Activated CD4-positive, alpha-beta T cell treated with anti-CD3 and anti-CD28 coated beads, Interleukin-2, Interleukin-6, amounts not matched to agents 100 ng/mL and 50 ng/mL, durations not matched to agents 16 hours and 8 hours (primary cell): Measurements from ENCODE around the gene BABAM2.
"Not testable (repeated sequence)": the region's sequence is repeated elsewhere in the genome, so short reads cannot be mapped to it uniquely, and the experiment has no call there.

ENCODE experiments used
- DNase-seq: peaks from one replicate; pipeline ENCODE4 v3.0.0-alpha.2; 2020

BABAM2 gene

GRCh38 chr2:28367667-28368356 is 477.3 kb downstream of the BABAM2 start:
- DNase-seq, result no peak

DNA sequence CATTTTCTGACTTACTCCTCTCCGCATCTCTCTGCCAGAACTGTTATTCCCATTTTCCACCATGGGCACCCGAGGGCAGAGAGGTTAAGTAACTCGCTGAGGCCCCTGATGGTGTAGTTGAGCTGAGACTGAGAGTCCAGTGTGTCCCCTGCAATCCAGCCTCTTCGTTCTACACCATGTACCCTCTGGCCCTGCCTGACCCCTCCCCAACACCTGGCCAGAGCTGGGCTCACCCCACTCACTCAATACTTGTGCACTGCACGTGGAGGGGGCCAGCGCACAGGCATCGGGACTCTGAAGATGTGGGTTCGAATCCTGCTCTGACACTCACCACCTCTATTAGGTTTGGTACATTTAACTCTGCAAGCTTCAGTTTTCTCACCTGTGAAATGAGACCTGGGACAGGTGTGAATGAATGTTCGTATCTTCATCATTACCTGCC is 477.8 kb downstream of the BABAM2 start:
- DNase-seq, result no peak

DNA sequence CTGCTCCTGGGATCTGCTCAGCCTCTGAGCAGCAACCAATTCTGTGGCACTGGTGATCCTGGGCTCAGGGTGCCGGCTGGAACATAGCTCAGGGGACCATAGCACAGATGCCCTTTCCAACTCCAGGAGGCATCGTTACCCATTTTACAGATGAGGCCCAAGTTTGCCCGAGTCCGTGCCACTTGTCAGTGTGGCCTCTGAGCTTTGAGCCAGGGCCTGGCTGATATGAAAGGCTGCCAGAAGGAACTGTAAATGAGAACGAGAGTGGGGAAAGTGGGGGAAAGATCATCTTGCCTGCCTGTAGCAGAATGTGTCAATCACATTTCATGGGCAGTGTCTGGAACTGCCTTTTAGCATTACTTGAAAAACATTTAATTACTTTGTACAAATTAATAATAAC is 478.8 kb downstream of the BABAM2 start:
- no peak for DNase-seq

DNA sequence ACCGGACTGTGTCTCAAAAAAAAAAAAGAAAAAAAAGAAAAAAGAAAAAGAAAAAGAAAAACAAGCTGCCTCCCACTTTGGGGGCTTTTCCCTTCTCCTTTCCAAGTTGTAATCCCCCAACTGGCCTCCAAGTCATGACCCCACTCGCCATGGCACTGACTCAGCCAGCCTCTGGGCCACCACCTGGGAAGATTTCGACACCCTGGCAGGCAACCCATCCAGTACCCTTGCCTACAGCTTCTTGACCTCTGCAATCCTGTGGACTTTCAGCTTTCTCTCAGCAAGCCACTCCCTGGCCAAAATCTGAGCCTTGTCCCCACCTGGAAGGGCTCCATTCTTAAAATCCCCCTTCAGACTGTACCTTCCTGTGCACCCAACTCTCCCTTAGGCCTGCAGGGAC is 479.8 kb downstream of the BABAM2 start:
- no peak for DNase-seq

DNA sequence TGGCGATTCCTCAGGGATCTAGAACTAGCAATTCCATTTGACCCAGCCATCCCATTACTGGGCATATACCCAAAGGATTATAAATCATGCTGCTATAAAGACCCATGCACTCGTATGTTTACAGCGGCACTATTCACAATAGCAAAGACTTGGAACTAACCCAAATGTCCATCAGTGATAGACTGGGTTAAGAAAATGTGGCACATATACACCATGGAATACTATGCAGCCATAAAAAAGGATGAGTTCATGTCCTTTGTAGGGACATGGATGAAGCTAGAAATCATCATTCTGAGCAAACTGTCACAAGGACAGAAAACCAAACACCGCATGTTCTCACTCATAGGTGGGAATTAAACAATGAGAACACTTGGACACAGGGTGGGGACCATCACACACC is 481.2 kb downstream of the BABAM2 start:
- DNase-seq, result not testable (repeated sequence)

DNA sequence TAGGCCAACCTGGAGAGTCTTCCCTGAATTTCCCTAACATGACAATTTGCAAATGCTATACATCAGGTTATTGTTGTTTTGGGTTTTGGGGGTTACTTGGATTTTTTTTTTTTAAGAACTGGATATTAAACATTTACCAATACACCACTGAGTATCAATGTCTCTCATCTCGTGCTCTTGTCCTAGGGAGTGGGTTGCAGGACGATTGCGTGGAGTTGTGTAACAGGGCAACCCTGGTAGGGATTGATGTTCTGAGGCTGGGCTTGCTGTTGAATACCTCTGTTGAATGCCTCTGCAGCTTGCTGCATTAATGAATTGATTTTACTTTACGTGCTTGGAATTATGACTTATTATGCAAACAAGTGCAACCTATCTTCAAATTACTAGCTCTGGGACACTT is 483.3 kb downstream of the BABAM2 start:
- DNase-seq, result no peak

DNA sequence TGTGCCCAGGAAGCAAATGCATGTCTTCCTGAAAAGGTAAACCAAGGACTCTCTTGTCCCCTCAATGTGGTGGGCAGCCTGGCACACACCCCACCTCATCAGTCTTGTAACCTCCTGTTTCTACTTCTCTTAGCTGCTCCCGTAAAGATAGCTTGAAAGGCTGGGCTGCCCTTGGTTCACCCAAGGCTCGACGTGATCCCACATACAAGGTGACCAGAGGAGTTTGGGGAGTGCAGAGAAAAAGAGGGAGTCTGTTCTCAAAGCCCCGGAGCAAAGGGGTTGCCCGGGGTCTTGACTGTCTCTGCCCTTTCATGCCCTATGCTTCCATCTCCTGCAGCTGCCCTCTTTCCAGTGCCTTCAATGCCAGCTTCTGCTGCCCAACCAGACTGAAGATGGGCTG is 483.8 kb downstream of the BABAM2 start:
- no peak for DNase-seq

DNA sequence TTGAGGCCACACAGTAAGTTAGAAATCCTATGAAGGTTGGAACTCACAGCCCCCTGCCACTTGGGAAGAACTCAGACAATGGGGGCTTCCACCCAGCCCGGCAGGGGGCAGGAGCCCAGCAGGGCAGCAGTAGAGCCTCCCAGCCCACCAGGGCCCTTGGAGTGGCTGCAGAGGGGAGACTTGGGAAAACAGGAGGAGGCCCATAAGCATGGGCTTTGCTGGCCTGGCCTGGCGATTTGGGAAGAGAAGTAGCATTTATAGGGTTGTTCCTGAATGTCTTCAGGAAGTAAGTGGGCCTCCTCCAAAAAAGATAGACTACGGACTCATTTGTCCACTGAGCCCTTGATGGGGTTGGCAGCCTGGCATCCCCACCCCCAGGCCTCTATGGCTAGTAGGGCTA is 484.7 kb downstream of the BABAM2 start:
- DNase-seq, result no peak

- DNase-seq, result no peak
Observed at GRCh38 chr2:28375742-28376631, 485.5 kb downstream of the BABAM2 start.

DNA sequence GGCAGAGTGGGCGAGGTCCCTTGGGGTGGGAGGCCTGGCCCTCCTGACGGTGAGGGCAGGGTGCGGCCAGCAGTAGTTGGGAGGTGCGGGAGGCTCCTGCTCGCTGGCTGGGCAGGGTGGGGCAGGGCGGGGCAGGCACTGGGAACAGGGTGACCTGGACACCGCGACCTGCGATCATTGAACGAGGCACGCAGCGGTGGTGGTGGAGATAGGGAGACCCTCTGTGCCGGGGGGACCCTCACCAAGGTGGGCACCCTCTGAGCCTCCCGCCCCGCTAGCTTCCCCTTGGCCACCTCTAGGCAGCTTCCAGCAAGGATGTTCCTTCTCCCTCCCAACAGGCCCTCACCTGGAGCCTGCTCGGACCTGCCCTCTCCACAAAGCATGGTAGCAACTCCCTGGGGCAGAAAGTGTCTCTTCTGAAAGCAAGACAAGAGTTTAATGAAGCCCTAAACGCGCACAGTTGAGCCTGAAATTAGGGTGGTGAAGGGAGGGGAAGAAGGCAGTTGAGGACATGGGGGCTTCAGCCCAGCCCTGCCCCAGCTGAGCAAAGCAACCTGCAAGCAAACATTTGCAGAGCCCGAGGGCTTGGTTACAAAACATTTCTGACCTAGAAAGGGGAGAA is 486.8 kb downstream of the BABAM2 start:
- DNase-seq, result no peak

- no peak for DNase-seq
Observed at GRCh38 chr2:28377984-28378678, 487.6 kb downstream of the BABAM2 start.

- no peak for DNase-seq
Observed at GRCh38 chr2:28378679-28379584, 488.4 kb downstream of the BABAM2 start.

GRCh38 chr2:28380219-28380618 is 489.7 kb downstream of the BABAM2 start:
- DNase-seq, result no peak

GRCh38 chr2:28381225-28382180 is 491.0 kb downstream of the BABAM2 start:
- no peak for DNase-seq

- no peak for DNase-seq
Observed at GRCh38 chr2:28382755-28383154, 492.2 kb downstream of the BABAM2 start.

GRCh38 chr2:28387082-28387960 is 496.8 kb downstream of the BABAM2 start:
- DNase-seq, result no peak
